HG02885 (cell line): ENCODE measurements around the gene CGAS.
"Not testable (repeated sequence)": the region's sequence is repeated elsewhere in the genome, so short reads cannot be mapped to it uniquely, and the experiment has no call there.

Experiments
- ATAC-seq: cut with Tn5 transposase; IDR thresholded peaks from one replicate; pipeline ENCODE4 v1.9.1; 2021; ENCODE audit warnings: mild to moderate bottlenecking; ENCODE audit not compliant: unreplicated experiment, poor library complexity

The CGAS gene

DNA sequence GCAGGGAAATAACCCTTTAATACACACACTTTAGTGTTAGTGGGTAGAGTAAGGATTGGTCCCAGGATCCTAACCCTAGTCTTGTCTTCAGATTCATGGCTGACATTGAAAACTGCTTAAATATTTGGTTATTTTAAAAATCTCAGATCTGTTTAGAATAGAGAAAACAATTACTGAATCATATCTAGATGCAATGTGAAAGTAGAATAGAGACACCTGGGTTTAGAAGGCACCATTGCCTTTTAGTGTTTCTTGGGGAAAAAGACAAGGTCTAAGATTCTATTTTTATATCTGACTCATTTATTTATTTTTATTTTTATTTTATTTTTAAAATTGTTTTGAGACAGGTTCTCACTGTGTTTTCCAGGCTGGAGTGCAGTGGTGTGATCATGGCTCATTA, 51.4 kb downstream of the CGAS start:
- ATAC-seq: peak; percentile 49

GRCh38 chr6:73395875-73396274, 56.2 kb downstream of the CGAS start:
- ATAC-seq: no peak

DNA sequence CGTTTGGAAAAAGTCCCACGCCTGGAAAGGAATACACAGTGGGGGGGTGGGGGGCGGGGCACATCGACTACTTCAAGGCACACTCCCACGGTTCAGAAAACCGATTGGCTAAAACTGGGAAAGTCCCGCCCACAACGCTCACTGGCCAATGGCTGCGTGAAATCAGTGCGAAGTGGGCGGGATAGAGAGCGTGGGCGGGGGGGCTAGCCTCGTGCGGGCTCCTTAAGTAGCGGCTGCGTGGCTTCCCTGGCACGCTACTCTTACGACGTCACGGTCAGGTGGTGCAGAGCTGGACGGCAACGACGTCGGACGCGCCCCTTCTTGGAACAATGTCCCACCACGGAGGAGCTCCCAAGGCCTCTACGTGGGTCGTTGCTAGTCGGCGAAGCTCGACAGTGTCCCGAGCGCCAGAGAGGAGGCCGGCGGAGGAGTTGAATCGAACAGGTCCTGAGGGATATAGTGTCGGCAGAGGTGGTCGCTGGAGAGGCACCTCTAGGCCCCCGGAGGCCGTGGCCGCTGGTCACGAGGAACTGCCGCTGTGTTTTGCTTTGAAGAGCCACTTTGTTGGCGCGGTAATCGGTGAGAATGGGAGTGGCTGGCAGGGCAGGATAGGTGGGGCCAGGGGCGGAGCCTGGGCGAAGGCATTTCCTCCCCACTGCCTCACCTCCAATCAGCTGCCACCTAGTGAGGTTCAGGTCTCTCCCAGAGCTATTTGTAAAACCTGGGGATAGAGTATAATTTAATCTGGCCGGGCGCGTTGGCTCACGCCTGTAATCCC, 57.3 kb downstream of the CGAS start, which contains the start of gene DDX43:
Gene DDX43, plus strand, starts transcription at position 252 of the 778 bp plus-strand sequence. Its CDS starts 78 bp downstream, at position 330.
- ATAC-seq: no peak

DNA sequence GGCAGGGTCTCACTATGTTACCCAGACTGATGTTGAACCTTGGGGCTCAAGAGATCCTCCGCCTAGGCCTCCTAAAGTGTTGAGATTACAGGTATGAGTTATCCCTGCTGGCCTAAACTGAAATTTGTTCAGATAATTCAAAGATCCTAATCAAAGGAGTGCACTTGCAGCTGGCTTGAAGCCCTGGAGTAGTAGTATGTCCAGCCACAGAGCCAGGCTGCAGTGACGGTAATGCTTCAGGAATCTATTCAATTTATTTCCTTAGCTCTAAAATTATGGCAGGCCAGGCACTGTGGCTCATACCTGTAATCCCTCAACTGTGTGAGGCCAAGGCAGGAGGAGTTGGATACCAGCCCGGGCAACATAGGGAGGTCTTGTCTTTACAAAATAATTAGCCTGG, 58.8 kb downstream of the CGAS start:
- ATAC-seq: no peak

- not testable (repeated sequence) for ATAC-seq
Measured at GRCh38 chr6:73392188-73392587, 59.9 kb downstream of the CGAS start.

DNA sequence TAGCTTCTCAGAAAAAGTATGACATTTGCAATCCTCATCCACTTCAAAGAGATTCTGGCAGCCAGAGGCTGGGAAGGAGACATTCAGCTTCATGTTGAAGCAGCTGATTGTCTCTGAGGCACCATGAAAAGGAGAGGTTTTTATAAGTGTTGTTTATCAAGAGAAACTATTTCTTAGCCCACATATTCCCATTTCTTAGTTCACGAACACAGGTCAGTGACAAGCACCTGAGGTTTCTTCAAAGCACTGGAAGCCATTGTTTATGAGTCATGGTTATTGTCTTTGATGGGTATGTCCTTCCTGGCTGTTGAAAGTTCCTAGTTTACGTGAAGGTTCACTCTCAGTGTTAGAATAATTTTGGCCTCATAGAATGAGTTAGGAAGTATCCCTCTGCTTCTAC, 60.4 kb downstream of the CGAS start:
- no peak for ATAC-seq

DNA sequence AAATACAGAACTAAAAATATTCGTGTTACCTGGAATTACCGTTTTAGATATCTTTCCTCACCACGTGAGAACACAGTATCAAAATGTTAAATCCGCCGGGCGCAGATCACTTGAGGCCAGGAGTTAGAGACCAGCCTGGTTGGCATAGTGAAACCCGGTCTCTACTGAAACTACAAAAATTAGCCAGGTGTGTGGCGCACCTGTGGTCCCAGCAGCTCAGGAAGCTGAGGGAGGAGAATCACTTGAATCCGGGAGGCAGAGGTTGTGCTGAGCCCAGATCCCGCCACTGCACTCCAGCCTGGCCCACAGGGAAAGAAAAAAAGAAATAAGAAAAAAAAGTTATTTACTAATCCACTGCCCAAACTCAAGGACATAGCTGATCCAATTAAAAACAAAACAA, 62.2 kb downstream of the CGAS start:
- ATAC-seq: no peak

GRCh38 chr6:73388800-73389512, 63.1 kb downstream of the CGAS start:
- peak; percentile 77 for ATAC-seq

DNA sequence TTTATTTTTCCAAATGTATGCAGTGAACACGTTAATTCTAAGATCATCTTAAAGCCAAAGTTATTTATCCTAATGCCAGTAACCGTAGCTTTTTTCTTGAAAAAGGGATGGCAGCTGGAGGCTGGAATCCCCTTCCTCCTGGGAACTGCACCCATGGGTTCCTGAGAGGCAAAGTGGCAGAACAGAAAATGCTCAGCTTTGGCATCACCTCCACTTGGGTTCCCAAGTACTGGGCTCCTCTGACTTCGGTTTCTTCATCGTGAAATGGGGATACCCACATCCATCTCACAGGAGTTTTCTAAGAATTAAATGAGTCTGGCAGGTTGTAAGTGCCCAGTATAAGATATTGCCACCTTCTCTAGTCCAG, 63.7 kb downstream of the CGAS start:
- ATAC-seq: peak; percentile 19

GRCh38 chr6:73382462-73383113, 69.5 kb downstream of the CGAS start:
- ATAC-seq: no peak

- ATAC-seq: not testable (repeated sequence)
Measured at GRCh38 chr6:73381531-73381930, 70.6 kb downstream of the CGAS start.

- no peak for ATAC-seq
Measured at GRCh38 chr6:73377225-73377624, 74.9 kb downstream of the CGAS start.

GRCh38 chr6:73375216-73375615, 76.9 kb downstream of the CGAS start:
- ATAC-seq: no peak
